T-helper 2 cell treated with Interferon-gamma antibody and Interleukin-4, amounts not matched to agents 5 μg/mL and 100 μg/mL, for 36 hours (primary cell): ENCODE results near the gene RIF1.
A peak's percentile ranks its signal among the peaks of the same experiment; 100 is the strongest.

Source experiments
- DNase-seq: peaks from one replicate; pipeline ENCODE4 v3.0.0; 2021; ENCODE audit warnings: low spot score
- H3K27ac Mint-ChIP-seq: one replicate; pipeline ENCODE4 v1.8.0; 2021; ENCODE audit warnings: mild to moderate bottlenecking, mixed read lengths
- H3K27me3 Mint-ChIP-seq: one replicate; pipeline ENCODE4 v1.8.0; 2021; ENCODE audit warnings: low read depth, mixed read lengths
- H3K36me3 Mint-ChIP-seq: one replicate; pipeline ENCODE4 v1.8.0; 2021; ENCODE audit warnings: low read depth, mixed read lengths
- H3K4me1 Mint-ChIP-seq: one replicate; pipeline ENCODE4 v1.8.0; 2021; ENCODE audit warnings: low read depth, mixed read lengths
- H3K4me3 Mint-ChIP-seq: one replicate; pipeline ENCODE4 v1.8.0; 2022; ENCODE audit warnings: mild to moderate bottlenecking, moderate library complexity, mixed read lengths
- H3K9me3 Mint-ChIP-seq: one replicate; pipeline ENCODE4 v1.8.0; 2021; ENCODE audit warnings: mixed read lengths

The RIF1 gene, protein sequence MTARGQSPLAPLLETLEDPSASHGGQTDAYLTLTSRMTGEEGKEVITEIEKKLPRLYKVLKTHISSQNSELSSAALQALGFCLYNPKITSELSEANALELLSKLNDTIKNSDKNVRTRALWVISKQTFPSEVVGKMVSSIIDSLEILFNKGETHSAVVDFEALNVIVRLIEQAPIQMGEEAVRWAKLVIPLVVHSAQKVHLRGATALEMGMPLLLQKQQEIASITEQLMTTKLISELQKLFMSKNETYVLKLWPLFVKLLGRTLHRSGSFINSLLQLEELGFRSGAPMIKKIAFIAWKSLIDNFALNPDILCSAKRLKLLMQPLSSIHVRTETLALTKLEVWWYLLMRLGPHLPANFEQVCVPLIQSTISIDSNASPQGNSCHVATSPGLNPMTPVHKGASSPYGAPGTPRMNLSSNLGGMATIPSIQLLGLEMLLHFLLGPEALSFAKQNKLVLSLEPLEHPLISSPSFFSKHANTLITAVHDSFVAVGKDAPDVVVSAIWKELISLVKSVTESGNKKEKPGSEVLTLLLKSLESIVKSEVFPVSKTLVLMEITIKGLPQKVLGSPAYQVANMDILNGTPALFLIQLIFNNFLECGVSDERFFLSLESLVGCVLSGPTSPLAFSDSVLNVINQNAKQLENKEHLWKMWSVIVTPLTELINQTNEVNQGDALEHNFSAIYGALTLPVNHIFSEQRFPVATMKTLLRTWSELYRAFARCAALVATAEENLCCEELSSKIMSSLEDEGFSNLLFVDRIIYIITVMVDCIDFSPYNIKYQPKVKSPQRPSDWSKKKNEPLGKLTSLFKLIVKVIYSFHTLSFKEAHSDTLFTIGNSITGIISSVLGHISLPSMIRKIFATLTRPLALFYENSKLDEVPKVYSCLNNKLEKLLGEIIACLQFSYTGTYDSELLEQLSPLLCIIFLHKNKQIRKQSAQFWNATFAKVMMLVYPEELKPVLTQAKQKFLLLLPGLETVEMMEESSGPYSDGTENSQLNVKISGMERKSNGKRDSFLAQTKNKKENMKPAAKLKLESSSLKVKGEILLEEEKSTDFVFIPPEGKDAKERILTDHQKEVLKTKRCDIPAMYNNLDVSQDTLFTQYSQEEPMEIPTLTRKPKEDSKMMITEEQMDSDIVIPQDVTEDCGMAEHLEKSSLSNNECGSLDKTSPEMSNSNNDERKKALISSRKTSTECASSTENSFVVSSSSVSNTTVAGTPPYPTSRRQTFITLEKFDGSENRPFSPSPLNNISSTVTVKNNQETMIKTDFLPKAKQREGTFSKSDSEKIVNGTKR (N-terminal part only)

GRCh38 chr2:151409601-151410484 is at the start of gene RIF1:
Gene RIF1 (plus strand): TSS chr2:151409902. CDS start chr2:151410424, 522 bp downstream.
- H3K9me3 Mint-ChIP-seq = no peaks in the 10 kb centered on the region
- peak within 1 kb of the TSS; percentile 92 for H3K4me3 Mint-ChIP-seq
- peaks cover 14% of the 10 kb centered on the region for H3K4me1 Mint-ChIP-seq
- DNase-seq = peak; percentile 77
- peaks cover 5% of the 10 kb centered on the region for H3K27me3 Mint-ChIP-seq
- peaks cover 27% of the 10 kb centered on the region for H3K36me3 Mint-ChIP-seq
- H3K27ac Mint-ChIP-seq = peak within 1 kb of the TSS; percentile 89

- Mint-ChIP-seq H3K4me3 (no peak overlapping the region), H3K27me3 (peaks cover 6% of the 10 kb centered on the region)
Observed at GRCh38 chr2:151361674-151362370, 47.9 kb upstream of the RIF1 start.

DNA sequence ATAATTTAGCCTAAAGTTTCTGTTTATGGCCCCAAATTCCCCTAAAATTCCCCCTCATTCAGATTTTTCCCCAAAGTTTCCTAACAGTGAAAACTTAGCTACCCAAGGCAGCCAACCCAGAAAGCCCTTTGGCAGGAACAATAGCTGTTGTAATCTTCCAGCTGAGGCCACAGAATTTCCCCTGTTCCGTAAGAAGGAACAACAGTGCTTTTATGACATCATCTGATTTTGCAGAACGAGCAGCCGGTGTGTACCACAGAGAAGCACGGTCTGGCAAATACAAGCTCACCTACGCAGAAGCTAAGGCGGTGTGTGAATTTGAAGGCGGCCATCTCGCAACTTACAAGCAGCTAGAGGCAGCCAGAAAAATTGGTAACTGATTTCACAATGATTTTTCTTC is 46.0 kb upstream of the RIF1 start:
- Mint-ChIP-seq H3K4me3 (no peak overlapping the region), H3K9me3 (no peaks in the 10 kb centered on the region), H3K27me3 (peaks cover 2% of the 10 kb centered on the region), H3K27ac (no peak overlapping the region), H3K36me3 (no peaks in the 10 kb centered on the region), H3K4me1 (no peaks in the 10 kb centered on the region)
- DNase-seq = no peak

More at GRCh38 chr2:151361674-151362370, 47.9 kb upstream of the RIF1 start:
- Mint-ChIP-seq H3K4me1 (no peaks in the 10 kb centered on the region), H3K9me3 (no peaks in the 10 kb centered on the region), H3K36me3 (no peaks in the 10 kb centered on the region), H3K27ac (no peak overlapping the region)
- no peak for DNase-seq

GRCh38 chr2:151367571-151367970 is 42.1 kb upstream of the RIF1 start:
- no peak overlapping the region for H3K4me3 Mint-ChIP-seq
- peaks cover 4% of the 10 kb centered on the region for H3K27me3 Mint-ChIP-seq
- no peaks in the 10 kb centered on the region for H3K4me1 Mint-ChIP-seq
- H3K36me3 Mint-ChIP-seq = no peaks in the 10 kb centered on the region
- DNase-seq = no peak
- no peaks in the 10 kb centered on the region for H3K9me3 Mint-ChIP-seq
- no peak overlapping the region for H3K27ac Mint-ChIP-seq

DNA sequence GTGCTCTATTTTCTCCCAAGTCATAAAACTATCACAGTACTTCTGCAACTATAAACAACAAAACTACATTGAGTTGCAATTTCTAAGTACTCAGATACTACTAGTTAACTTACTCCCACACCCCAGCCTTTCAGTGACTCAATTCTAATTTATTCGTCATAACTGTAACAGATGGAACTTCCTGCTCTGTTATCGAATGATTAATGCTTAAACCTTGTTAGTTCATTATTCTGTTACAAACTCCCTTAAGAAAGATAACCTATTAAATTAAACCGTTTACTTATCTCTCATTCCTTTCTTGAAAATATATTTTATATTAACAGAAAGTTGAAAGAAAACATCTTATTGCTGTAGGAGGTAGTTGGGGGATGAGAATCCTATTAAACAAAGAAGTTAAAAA is 35.3 kb upstream of the RIF1 start:
- DNase-seq = no peak
- no peaks in the 10 kb centered on the region for H3K36me3 Mint-ChIP-seq
- no peak overlapping the region for H3K4me3 Mint-ChIP-seq
- no peaks in the 10 kb centered on the region for H3K9me3 Mint-ChIP-seq
- peaks cover 2% of the 10 kb centered on the region for H3K27me3 Mint-ChIP-seq
- H3K27ac Mint-ChIP-seq = no peak overlapping the region
- H3K4me1 Mint-ChIP-seq = peaks cover 2% of the 10 kb centered on the region

GRCh38 chr2:151379169-151379568 is 30.5 kb upstream of the RIF1 start:
- DNase-seq = no peak
- H3K9me3 Mint-ChIP-seq = no peaks in the 10 kb centered on the region
- H3K4me1 Mint-ChIP-seq = peaks cover 3% of the 10 kb centered on the region
- no peaks in the 10 kb centered on the region for H3K27me3 Mint-ChIP-seq
- H3K27ac Mint-ChIP-seq = no peak overlapping the region
- no peaks in the 10 kb centered on the region for H3K36me3 Mint-ChIP-seq
- H3K4me3 Mint-ChIP-seq = no peak overlapping the region

DNA sequence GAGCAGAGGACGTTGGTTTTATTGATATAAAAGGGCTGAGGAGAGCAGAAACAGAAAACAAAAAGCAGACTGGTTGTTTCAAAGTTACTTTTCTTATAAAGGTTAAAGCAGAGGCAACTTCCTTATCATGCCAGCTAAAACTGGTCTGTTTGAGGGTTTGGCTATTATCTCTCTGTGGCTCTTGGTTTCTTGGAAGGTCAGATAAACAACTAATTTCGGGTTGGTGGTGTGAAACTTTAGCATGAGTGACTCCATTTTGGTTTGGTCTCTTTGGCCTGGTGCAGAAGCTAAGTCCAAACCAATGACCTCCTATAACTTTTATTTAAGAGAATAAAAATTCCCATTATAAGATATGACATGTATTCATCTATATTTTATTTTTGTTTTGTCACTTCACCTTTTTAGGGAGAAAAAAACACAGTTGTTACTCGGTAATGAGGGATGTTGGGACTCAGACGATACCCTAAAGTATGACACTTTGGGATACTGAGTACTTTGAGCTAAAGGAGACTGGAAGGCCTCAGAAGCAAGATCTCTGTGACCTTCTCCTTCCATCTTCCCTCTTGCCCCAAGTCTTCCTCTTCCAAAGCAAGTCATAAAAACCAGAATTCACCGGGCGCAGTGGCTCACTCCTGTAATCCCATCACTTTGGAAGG is 29.0 kb upstream of the RIF1 start:
- Mint-ChIP-seq H3K4me3 (no peak overlapping the region), H3K27me3 (no peaks in the 10 kb centered on the region), H3K9me3 (no peaks in the 10 kb centered on the region), H3K4me1 (peaks cover 1% of the 10 kb centered on the region), H3K27ac (no peak overlapping the region), H3K36me3 (no peaks in the 10 kb centered on the region)
- no peak for DNase-seq

DNA sequence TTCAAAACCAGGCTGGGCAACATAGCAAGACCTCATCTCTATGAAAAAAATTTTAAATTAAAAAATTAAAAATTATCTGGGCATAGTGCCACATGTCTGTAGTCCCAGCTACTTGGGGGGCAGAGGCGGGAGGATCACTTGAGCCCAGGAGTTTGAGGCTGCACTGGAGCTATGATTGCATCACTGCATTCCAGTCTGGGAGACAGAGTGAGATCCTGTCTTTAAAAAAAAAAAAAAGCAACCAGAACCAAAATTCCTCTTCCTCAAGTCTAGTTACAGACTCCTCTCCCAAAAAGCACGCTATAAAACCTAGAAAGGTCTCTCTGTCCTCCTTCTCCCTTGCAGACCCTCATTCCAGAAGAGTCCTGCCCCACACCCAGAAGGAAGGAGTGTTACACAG is 28.4 kb upstream of the RIF1 start:
- DNase-seq = no peak
- Mint-ChIP-seq H3K27me3 (no peaks in the 10 kb centered on the region), H3K36me3 (no peaks in the 10 kb centered on the region)

GRCh38 chr2:151388011-151388410 is 21.7 kb upstream of the RIF1 start:
- H3K27ac Mint-ChIP-seq = no peak overlapping the region
- no peaks in the 10 kb centered on the region for H3K27me3 Mint-ChIP-seq
- H3K4me3 Mint-ChIP-seq = no peak overlapping the region
- H3K36me3 Mint-ChIP-seq = no peaks in the 10 kb centered on the region
- H3K9me3 Mint-ChIP-seq = no peaks in the 10 kb centered on the region
- DNase-seq = no peak
- H3K4me1 Mint-ChIP-seq = no peaks in the 10 kb centered on the region

More for the DNA sequence above, 28.4 kb upstream of the RIF1 start:
- Mint-ChIP-seq H3K27ac (no peak overlapping the region), H3K4me1 (peaks cover 1% of the 10 kb centered on the region), H3K4me3 (no peak overlapping the region), H3K9me3 (no peaks in the 10 kb centered on the region)

GRCh38 chr2:151391436-151391835 is 18.3 kb upstream of the RIF1 start:
- Mint-ChIP-seq H3K4me3 (no peak overlapping the region), H3K27ac (no peak overlapping the region), H3K4me1 (no peaks in the 10 kb centered on the region), H3K9me3 (peaks cover 8% of the 10 kb centered on the region), H3K27me3 (no peaks in the 10 kb centered on the region), H3K36me3 (no peaks in the 10 kb centered on the region)
- no peak for DNase-seq

- Mint-ChIP-seq H3K27ac (no peak overlapping the region), H3K4me3 (no peak overlapping the region), H3K36me3 (no peaks in the 10 kb centered on the region), H3K4me1 (no peaks in the 10 kb centered on the region), H3K9me3 (peaks cover 8% of the 10 kb centered on the region), H3K27me3 (no peaks in the 10 kb centered on the region)
- DNase-seq = no peak
Observed at GRCh38 chr2:151394509-151394908, 15.2 kb upstream of the RIF1 start.
